HL-60/S4 treated with retinoic acid at 250 ng/mL for 4 days and 3 days (cell line): Measurements from ENCODE around the gene TPM4.

Experiments
- in situ Hi-C: fragments of 300-500 bp; cut with MboI; formaldehyde crosslinking; loops from 2 replicates; pipeline ENCODE4 v1.7.0; 2022; ENCODE audit warnings: low sequenced_read_pairs

The TPM4 gene

DNA sequence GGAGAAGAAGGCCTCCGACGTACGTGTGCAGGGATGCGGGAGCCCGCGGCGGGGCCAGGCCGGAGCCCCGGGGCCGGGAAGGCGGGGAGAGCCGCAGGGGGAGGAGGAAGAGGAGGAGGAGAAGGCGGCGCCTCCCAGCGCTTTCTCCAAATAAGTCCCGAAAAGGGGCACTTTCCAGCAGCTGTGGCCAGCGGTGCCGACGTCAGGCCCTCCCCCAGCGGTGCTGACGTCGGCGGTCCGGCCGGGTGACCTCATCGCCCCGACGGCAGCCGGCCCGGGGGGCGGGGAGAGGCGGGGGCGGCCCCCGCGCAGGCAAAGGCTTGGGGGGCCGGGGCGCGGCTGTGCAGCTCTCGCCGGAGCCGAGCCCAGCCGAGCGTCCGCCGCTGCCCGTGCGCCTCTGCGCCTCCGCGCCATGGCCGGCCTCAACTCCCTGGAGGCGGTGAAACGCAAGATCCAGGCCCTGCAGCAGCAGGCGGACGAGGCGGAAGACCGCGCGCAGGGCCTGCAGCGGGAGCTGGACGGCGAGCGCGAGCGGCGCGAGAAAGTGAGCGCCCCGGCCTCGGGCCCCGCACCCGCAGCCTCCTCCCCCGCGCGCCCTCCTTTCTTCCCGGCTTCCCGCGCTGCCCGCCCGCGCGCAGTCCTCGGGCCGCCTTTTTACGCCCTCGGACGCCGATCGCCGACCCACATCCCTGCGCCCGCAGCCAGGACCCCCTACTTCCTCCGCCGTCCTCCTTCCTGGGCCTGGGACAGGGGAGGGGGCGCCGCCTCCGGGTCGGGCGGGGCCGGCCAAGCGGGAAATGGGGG lies at the start of gene TPM4:
Gene TPM4, plus strand, starts transcription at position 342 of the 804 bp plus-strand sequence. Its CDS starts 71 bp downstream, at position 413.
- in situ Hi-C loops = no loop called here

GRCh38 chr19:16026756-16027155 lies 49.5 kb upstream of the TPM4 start:
- in situ Hi-C loops = loop anchor here (25.0 kb wide), 1 partner anchor 361 kb away; no protein-coding TSS in a partner anchor

DNA sequence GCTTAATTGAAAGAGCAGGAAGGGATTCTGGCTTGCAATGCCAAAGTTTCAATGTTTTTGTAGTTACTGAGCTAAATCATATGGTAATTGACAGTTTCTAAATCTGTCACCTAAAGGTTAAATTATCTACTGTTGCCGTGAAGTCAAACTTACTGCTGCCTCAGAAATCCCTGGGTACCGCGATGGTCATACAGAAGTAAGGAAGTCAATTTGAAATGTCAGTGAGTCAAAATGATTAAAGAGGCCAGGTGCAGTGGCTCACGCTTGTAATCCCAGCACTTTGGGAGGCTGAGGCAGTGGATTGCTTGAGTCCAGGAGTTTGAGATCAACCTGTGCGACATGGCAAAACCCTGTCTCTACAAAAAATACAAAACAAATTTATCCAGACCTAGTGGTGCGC lies 48.8 kb upstream of the TPM4 start:
- in situ Hi-C loops = loop anchor here (25.0 kb wide), 1 partner anchor 360 kb away; no protein-coding TSS in a partner anchor

- in situ Hi-C loops = loop anchor here (25.0 kb wide), 1 partner anchor 357 kb away; no protein-coding TSS in a partner anchor
Observed at GRCh38 chr19:16030155-16030554, 46.1 kb upstream of the TPM4 start.

- in situ Hi-C loops = loop anchor here (25.0 kb wide), 1 partner anchor 356 kb away; no protein-coding TSS in a partner anchor
Observed at GRCh38 chr19:16030964-16031871, 45.1 kb upstream of the TPM4 start.

DNA sequence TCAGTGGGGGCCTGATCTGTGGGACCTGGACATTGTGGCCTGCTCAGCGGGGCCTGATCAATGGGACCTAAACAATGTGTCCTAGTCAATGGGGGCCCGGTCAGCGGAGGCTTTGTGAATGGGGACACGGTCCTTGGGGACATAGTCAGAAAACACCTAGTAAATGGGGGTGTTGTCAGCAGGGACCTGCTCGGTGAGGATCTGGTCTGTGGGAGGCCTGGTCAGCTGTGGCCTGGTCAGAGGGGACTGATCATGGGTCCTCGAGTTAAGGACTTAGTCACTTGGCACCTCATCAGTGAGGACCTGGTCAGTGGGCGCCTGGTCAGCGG lies 44.5 kb upstream of the TPM4 start:
- in situ Hi-C loops = loop anchor here (25.0 kb wide), 1 partner anchor 355 kb away; no protein-coding TSS in a partner anchor

- in situ Hi-C loops = loop anchor here (25.0 kb wide), 1 partner anchor 355 kb away; no protein-coding TSS in a partner anchor
Observed at GRCh38 chr19:16032509-16033135, 43.7 kb upstream of the TPM4 start.

- in situ Hi-C loops = loop anchor here (25.0 kb wide), 1 partner anchor 354 kb away; no protein-coding TSS in a partner anchor
Observed at GRCh38 chr19:16033136-16033530, 43.2 kb upstream of the TPM4 start.

DNA sequence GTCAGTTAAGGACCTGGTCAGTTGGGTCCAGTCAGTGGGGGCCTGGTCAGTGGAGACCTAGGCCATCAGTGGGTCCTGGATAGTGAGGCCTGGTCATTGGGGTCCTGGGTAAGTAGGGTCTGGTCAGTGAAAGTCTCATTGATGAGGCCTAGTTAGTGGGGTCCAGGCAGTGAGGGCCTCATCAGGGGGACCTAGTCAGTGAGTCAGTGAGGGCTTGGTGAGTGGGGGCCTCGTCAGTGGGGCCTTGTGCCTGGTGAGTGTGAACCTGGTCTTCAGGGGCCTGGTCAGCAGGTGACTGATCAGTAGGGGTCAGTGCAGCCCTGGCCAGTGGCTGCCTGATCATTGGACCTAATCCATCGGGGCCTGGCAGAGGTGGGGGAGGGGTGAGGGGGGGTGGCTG lies 42.6 kb upstream of the TPM4 start:
- in situ Hi-C loops = loop anchor here (25.0 kb wide), 1 partner anchor 354 kb away; no protein-coding TSS in a partner anchor

GRCh38 chr19:16034180-16034579 lies 42.1 kb upstream of the TPM4 start:
- in situ Hi-C loops = loop anchor here (25.0 kb wide), 1 partner anchor 353 kb away; no protein-coding TSS in a partner anchor

- in situ Hi-C loops = loop anchor here (25.0 kb wide), 1 partner anchor 352 kb away; no protein-coding TSS in a partner anchor
Observed at GRCh38 chr19:16034958-16035560, 41.2 kb upstream of the TPM4 start.

GRCh38 chr19:16035601-16036297 lies 40.5 kb upstream of the TPM4 start:
- in situ Hi-C loops = loop anchor here (25.0 kb wide), 1 partner anchor 352 kb away; no protein-coding TSS in a partner anchor

DNA sequence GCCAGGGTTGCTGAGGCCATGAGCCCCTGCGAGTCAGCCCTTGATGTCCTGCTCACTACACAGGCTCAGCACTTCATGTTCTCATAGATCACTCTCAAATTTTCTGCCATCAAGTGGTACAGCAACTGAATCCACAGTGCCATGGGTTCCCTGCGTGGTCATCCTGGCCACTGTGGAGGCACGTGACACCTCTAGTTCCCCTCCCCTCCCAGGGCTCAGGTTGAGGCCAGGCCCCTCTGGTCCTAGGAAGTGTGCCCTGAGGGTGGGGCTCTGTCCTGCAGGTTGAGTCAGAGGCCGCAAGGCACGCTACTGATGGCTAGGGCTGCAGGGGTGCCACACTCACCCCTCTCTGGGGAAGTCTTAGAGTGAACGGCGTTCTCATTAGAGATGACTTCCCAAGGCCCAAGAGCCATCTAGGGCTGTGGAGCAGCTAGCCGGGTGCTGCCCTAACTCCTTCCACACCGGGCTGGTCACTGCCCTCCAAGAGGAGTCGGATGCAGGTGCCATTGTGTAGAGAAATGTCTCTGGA lies 39.8 kb upstream of the TPM4 start:
- in situ Hi-C loops = loop anchor here (25.0 kb wide), 1 partner anchor 351 kb away; no protein-coding TSS in a partner anchor

DNA sequence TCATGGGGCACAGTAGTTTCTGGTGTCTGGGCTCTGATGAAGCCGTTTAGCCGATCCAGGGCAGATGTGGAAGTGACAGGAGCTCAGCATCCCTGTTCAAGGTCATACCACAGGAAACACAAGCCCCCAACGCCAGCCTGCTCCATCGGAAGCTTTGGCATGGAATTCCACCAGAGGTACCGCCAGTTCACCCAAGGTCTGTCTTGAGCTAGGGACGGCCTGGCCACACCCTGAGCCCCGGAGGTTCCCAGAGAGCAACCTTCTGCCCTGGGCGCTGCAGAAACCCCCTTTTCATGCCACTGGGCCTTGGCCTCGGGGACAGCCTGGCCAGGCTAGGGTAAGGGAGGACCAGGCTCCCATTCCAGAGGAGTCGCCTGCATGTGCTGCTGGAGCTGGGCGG lies 39.4 kb upstream of the TPM4 start:
- in situ Hi-C loops = loop anchor here (25.0 kb wide), 1 partner anchor 350 kb away; no protein-coding TSS in a partner anchor

DNA sequence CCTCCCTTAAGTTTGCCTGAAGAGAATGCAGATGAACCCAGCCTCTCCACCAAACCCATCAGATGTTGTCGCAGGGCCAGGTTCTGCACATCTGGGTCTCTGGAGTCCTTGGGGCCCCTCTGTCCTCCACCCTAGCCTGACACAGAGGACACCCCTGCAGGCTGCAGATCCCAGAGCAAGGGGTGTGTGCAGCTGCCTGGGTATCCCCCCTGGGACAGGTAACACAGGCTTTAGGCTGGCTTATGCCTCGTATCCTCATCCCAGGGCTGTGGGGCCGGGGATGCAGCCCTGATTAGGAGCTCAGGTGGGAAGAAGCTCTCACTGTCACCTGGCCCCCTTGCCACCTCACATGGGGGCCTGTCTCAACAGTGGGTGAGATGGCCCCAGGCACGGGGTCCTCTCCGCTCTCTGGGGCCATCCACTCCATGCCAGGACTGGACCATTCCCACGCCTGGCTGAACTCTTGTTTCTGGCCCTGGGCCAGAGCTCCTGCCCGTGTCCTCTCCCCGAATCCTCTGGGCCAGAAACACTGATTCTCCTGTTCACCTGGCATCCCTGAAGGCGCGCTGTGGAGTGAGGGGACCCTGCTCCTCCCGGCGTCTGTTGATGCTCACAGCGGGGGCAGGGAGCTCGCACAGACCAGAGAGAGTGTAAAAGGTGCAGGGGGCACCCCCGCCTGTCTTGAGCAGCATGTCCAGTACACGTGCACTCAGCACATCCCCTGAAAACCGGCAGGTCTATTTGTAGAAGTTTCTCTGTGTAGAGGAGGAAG lies 38.7 kb upstream of the TPM4 start:
- in situ Hi-C loops = loop anchor here (25.0 kb wide), 1 partner anchor 350 kb away; no protein-coding TSS in a partner anchor

- in situ Hi-C loops = loop anchor here (25.0 kb wide), 1 partner anchor 349 kb away; no protein-coding TSS in a partner anchor
Observed at GRCh38 chr19:16038196-16038695, 38.0 kb upstream of the TPM4 start.

DNA sequence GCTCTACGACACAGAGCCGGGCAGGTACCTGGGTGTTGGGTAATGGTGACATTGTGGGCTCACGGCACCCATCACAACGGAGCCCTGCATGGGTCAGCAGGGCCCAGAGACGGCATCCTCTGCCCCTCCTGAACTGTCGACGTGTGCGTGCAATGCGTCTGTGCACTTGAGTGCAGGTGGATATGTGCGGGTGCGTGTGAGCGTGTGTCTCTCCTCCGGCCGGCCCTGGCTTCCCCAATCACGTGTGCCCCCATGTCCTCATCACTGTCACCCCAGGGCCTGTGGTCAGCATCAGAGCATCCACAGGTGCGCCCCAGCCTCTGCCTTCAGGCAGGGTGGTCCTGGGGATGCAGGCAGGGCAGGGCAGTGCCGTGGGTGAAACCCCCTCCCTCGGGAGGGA lies 37.2 kb upstream of the TPM4 start:
- in situ Hi-C loops = loop anchor here (25.0 kb wide), 1 partner anchor 348 kb away; no protein-coding TSS in a partner anchor

DNA sequence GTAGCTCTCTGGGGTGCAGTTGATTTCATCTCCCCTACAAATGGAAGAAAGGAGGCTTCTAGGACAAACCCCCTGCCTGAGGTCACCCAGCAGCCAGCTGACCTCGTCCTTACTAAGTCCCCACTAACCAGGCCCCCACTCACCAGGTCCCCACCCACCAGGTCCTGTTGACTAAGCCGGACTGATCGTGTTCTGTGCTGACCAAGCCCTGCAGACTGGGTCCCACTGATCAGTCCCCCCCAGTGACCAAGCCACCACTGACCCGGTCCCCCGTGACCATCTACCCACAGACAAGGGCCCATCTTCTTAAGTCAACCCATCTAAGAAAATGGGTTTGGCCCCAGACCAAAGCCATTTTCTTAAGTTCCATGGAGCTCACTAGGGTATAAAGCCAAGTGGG lies 36.8 kb upstream of the TPM4 start:
- in situ Hi-C loops = loop anchor here (25.0 kb wide), 1 partner anchor 348 kb away; no protein-coding TSS in a partner anchor
